ENCODE measurements around the gene ANK2.

ANK2 gene

DNA sequence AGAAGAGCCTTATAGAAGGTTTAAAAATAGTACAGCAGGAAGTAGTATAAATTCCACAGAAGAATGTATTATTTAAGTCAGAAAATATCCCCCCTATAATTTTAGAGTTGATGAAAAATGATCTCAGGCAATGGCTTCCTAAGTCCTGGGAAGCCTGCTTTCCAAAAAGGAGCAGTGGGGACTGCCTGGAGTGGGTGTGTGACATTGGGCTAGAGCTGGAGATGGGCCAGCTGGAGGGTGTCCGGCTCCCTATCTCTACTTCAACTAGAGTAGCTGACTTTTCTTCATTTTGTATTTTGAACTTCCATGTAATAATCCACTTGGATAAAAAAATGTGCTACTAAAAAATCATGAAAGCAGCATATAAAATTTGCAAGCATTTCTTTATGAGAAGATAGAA is 253.9 kb downstream of the ANK2 start:
- no peak for TF ChIP-seq GATA3 (IDR thresholded peaks at IDR 0.05; ENCODE audit: low read depth, low read length)
- TF ChIP-seq GATA2 (IDR thresholded peaks at IDR 0.05; ENCODE audit: low read depth, low read length): no peak

DNA sequence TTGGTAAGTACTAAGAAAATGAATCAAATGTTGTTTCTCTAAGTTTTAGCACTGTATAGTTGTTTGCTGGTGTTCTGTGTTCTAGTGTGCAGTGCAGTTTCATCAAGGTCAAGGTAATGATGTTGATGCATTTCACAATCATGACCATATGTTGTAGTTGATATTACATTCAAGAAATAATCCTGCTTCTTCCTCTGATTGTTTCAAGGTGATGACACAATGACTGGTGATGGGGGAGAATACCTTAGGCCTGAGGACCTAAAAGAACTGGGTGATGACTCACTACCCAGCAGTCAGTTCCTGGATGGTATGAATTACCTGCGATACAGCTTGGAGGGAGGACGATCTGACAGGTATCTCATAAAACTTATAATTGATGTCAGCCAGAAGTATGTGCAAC is 261.6 kb downstream of the ANK2 start:
- TF ChIP-seq GATA3 (IDR thresholded peaks at IDR 0.05; ENCODE audit: low read depth, low read length): no peak
- no peak for TF ChIP-seq GATA2 (IDR thresholded peaks at IDR 0.05; ENCODE audit: low read depth, low read length)

DNA sequence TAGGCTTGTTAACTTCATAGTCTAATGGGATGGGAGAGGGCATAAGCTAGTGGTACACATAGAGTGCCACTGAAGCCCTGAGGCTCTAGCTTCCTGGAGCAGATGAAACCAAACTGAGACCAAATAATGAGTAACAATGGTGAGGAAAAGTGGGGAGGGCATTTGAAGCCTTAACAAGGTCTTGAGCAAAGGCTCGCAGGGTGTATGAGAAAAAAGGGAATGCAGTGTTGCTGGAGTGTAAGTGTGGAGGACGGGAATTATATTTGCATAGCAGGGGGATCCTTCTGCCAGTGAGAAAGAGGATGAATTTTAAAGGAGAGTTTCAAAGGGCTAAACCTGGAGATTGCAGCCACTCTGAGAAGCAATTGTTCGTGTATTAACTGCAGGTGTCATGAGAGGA is 263.1 kb downstream of the ANK2 start:
- TF ChIP-seq GATA3 (IDR thresholded peaks at IDR 0.05; ENCODE audit: low read depth, low read length) (no peak), GATA2 (IDR thresholded peaks at IDR 0.05; ENCODE audit: low read depth, low read length) (no peak)

GRCh38 chr4:113314426-113314825 is 265.0 kb downstream of the ANK2 start:
- TF ChIP-seq GATA2 (IDR thresholded peaks at IDR 0.05; ENCODE audit: low read depth, low read length): no peak
- TF ChIP-seq GATA3 (IDR thresholded peaks at IDR 0.05; ENCODE audit: low read depth, low read length): no peak

- TF ChIP-seq GATA2 (IDR thresholded peaks at IDR 0.05; ENCODE audit: low read depth, low read length) (no peak), GATA3 (IDR thresholded peaks at IDR 0.05; ENCODE audit: low read depth, low read length) (no peak)
Measured at GRCh38 chr4:113316879-113317278, 267.4 kb downstream of the ANK2 start.

- TF ChIP-seq GATA3 (IDR thresholded peaks at IDR 0.05; ENCODE audit: low read depth, low read length) (no peak), GATA2 (IDR thresholded peaks at IDR 0.05; ENCODE audit: low read depth, low read length) (no peak)
Measured at GRCh38 chr4:113317523-113317922, 268.1 kb downstream of the ANK2 start.

DNA sequence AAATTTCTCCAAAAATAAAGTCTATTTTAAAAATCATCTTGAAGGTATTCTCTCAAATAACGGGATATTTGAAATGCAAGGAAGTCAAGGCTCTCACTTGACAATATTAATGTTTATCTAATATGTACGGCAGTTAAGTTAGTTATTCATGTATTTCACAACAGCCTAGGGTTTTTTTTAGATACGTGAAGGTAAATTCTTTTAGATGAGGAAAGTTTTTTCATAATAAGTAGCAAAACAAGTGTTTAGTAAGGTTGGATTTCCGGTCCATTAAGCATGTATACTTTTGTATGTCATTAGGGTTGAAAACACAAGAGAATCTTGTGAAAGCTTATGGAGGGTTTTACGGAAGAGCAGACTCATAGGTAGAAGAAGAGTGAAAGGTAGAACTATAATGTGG is 273.3 kb downstream of the ANK2 start:
- no peak for TF ChIP-seq GATA2 (IDR thresholded peaks at IDR 0.05; ENCODE audit: low read depth, low read length)

GRCh38 chr4:113325876-113326615 is 276.6 kb downstream of the ANK2 start:
- TF ChIP-seq GATA2 (IDR thresholded peaks at IDR 0.05; ENCODE audit: low read depth, low read length) (no peak), GATA3 (IDR thresholded peaks at IDR 0.05; ENCODE audit: low read depth, low read length) (no peak)

- TF ChIP-seq GATA2 (IDR thresholded peaks at IDR 0.05; ENCODE audit: low read depth, low read length) (no peak), GATA3 (IDR thresholded peaks at IDR 0.05; ENCODE audit: low read depth, low read length) (no peak)
Measured at GRCh38 chr4:113327494-113327893, 278.0 kb downstream of the ANK2 start.

GRCh38 chr4:113328514-113328913 is 279.1 kb downstream of the ANK2 start:
- no peak for TF ChIP-seq GATA2 (IDR thresholded peaks at IDR 0.05; ENCODE audit: low read depth, low read length)
- TF ChIP-seq GATA3 (IDR thresholded peaks at IDR 0.05; ENCODE audit: low read depth, low read length): no peak

DNA sequence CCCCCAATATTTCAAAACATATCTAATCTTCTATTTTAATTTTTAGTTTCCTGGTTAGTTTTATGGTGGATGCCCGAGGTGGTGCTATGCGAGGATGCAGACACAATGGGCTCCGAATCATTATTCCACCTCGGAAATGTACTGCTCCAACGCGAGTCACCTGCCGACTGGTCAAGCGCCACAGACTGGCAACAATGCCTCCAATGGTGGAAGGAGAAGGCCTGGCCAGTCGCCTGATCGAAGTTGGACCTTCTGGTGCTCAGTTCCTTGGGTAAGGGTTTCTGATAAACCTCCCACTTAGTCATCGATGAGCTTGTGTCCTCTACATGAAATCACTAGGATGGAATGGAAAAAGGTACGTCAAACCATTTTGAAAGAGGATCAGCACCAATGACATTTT is 280.7 kb downstream of the ANK2 start:
- TF ChIP-seq GATA3 (IDR thresholded peaks at IDR 0.05; ENCODE audit: low read depth, low read length) (no peak), GATA2 (IDR thresholded peaks at IDR 0.05; ENCODE audit: low read depth, low read length) (no peak)

DNA sequence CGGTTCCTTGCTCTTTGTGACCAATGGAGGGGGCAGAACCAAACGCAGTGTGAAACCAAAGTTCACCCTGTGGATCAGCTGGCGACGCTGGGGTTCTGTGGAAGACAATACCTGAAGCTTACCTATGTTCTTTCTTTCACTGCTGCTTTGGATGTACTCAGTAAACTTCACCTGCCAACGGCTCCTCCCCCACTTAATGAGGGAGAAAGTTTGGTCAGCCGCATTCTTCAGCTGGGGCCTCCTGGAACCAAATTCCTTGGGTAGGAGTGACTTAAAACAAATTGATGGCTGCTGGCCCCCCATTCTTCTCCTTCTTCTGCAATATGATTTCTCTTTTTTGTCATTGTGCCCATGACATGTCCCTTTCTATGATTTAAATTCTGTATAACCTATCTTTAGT is 282.4 kb downstream of the ANK2 start:
- TF ChIP-seq GATA3 (IDR thresholded peaks at IDR 0.05; ENCODE audit: low read depth, low read length): no peak
- no peak for TF ChIP-seq GATA2 (IDR thresholded peaks at IDR 0.05; ENCODE audit: low read depth, low read length)

DNA sequence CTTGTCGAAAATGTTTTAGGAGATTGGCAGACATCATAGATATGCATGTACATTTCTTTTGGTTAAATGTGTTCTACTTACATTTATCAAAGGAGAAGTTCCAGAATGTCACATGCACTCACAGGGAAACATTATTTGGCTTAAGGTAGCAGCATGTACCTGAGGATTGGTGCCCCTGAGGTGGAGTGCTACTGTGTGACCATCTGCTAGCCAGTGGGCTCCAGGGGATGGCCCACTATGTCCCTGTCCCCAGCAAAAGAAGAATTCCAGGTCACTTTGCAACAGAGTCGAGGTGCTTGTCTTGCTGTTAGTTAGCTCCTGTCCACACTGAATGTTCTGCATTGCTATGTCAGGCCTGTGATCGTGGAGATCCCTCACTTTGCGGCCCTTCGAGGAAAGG is 283.2 kb downstream of the ANK2 start:
- no peak for TF ChIP-seq GATA3 (IDR thresholded peaks at IDR 0.05; ENCODE audit: low read depth, low read length)
- no peak for TF ChIP-seq GATA2 (IDR thresholded peaks at IDR 0.05; ENCODE audit: low read depth, low read length)

GRCh38 chr4:113335746-113336145 is 286.3 kb downstream of the ANK2 start:
- no peak for TF ChIP-seq GATA3 (IDR thresholded peaks at IDR 0.05; ENCODE audit: low read depth, low read length)
- TF ChIP-seq GATA2 (IDR thresholded peaks at IDR 0.05; ENCODE audit: low read depth, low read length): no peak

GRCh38 chr4:113336556-113336955 is 287.1 kb downstream of the ANK2 start:
- TF ChIP-seq GATA3 (IDR thresholded peaks at IDR 0.05; ENCODE audit: low read depth, low read length): no peak
- no peak for TF ChIP-seq GATA2 (IDR thresholded peaks at IDR 0.05; ENCODE audit: low read depth, low read length)

GRCh38 chr4:113339430-113339813 is 290.0 kb downstream of the ANK2 start:
- TF ChIP-seq GATA2 (IDR thresholded peaks at IDR 0.05; ENCODE audit: low read depth, low read length): no peak
- TF ChIP-seq GATA3 (IDR thresholded peaks at IDR 0.05; ENCODE audit: low read depth, low read length): no peak
